Measurements from ENCODE around the gene MMADHC.
"Not testable (repeated sequence)": the region's sequence is repeated elsewhere in the genome, so short reads cannot be mapped to it uniquely, and the experiment has no call there.

The MMADHC gene

DNA sequence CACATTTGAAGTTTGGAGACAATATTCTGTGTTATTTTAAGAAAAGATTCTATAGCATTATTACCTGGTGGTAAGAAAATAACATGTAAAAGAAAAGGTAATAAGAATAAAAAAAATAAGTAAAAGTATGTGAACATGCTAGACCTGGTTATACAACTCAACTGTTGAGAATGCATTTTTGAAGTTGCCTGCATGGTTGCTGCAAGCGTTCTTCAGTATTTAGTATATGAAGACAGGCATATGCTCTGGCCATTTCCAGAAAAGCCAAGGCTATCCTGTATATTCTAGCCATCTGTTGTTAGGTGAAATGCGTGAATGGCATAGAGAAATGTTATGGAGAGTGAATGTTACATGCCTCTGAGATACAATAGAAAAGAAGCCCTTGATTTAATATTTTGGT lies 6.8 kb upstream of the MMADHC start:
- no peak for DNase-seq

DNA sequence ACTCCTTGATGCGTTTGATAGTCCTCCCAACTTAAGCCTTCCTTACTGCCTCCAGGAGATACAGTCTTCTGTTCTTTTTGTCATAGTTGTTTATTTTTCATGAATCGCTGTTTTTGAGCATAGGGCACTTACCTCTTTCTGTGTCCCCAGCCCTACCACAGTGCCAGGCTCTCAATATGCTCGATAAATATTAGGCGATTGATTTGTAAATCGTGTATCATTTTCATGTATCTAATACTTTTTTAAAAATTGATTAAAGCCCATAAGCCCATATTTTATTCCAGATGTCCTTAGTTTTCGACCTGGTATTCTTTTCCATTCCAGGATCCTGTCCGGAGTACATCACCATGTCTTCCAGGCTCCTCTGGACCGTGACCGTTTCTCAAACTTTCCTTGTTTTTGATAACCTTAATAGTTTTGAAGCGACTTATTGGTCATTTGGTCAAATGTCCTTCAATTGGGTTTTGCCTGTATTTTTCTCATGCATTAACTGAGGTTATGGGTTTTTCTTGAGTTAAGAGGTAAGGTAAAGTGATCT lies 444 bp upstream of the MMADHC start:
- no peak for DNase-seq

DNA sequence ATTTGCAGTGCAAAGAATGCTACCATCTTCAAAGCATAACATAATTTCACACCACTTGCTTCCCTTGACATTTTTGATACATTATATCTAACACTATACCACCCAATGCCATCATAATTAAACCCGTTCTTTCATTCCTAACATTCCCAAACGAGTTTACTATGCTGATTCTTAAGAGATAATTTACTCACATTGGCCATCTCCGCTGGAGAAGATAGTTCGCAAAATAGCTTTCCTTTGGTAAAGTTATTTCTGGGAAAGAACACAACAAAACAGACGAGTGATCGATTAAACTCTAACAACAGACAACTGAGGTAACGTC lies 716 bp downstream of the MMADHC start:
- no peak for DNase-seq

DNA sequence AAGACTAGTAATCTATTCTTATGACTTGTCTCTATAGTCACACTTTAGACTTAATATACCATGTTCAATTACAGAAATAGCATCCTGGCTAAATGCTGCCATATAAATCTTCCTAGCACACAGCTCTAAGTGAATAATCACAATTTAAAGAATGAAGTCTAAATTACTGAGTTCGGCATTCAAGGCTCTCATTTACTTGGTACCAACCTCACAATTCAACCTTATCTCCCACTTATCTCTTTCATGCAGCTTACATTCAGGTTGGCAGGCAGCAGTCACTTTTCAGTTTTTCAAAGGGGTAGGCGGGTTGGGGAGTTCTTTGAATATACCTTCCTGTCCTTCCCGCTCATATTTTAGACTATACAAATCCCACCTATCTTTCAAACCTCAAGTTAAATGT lies 1.5 kb downstream of the MMADHC start:
- no peak for DNase-seq

DNA sequence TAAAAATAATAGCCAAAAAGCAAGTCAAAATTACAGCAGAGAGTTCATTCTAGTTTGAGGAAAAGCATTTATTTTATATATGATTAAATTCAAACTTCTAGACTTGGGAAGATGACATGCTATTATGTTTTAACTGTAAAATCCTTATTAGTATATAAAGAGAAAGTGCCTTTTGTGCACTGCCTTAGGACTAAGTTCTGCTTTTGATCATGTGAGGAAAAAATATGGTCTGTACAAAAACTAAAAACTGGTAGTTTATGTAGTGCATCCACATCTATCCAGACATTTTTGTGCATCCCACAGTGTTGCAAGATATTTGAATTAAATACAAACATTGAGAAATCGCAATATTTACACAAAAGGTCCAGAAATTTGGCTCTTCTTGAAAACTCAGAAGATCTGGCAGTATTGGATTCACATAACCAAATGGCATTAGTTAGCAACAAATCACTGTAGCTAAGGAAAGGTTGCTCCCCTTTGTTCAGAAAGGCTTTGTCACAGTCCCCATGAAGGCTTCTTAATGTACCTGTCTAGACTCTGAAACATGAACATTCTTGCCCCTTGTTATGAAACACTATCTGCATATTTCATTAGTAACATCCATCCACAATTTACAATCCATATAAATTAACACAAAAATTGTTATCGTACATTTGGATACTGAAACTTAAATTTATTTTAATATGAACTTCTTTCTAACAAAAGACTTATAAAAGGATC lies 2.2 kb downstream of the MMADHC start:
- no peak for DNase-seq

DNA sequence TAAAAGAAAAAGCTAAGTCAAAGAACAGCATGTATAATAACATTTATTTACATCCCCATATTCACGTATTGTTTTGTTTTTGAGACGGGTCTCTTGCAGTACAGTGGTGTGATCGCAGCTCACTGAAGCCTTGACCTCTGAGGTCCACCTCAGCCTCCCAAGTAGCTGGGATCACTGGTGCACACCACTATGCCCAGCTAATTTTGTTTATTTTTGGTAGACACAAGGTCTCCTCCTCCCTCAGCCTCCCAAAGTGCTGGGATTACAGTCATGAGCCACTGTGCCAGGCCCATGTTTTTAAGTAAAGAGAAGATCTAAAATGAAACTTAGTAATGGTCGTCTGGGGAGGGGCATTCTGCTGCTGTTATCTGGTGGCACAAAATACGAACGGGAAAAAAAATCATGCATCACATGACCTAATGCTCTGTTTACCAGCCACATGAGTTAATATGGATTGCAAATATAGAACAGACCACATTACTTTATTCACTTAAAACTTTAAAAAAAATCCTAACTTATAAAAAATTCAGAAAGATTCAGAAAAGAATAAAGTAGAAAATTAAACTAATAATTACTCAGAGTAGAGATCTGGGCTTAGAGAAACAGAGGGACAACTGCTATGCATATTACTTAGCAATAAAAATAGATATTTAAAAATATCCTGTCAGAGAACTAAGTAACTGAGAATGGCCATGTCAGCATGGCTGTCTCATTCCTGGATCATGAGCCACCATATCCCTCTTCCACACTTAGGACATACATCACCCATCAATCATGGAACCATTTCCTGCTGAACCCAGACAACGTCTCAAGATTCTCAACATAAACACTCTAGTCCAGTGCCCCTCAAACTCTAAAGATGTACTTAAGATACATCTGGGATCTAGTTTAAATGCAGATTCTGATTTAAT lies 7.3 kb downstream of the MMADHC start:
- DNase-seq: no peak

DNA sequence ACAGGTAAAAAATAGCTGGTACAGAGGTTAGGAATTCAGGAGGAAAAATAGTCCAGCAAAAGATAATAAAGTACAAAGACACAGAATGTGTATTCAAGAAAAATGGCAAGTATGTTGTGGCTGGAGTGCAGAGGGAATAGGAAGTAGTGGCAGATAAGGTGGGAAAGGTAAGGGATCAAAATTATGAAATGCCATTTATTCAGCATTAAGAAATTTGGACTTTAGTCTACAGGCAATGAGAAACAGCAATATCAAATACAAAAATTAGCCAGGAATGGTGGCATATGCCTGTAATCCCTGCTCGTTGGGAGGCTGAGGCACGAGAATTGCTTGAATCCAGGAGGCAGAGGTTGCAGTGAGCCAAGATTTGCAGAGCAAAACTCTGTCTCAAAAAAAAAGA lies 10.3 kb downstream of the MMADHC start:
- no peak for DNase-seq

DNA sequence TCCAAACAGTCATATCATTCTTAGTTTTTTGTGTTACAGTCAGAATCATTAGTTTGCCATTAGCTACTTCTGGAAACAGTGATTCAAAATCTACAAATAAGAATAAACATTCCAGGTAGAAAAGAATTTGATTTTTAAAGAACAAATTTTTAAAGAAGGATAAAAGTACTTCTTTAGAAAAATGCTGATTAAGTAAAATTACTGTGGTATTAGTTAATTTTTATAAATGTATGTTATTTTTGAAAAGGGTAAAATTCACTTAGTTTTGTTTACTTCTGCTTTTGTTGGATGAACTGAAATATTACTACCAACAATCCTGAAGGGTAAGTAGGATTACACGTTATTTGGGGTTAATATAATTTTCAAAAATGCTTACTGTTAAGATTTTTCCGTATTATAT lies 11.8 kb downstream of the MMADHC start:
- DNase-seq: no peak

DNA sequence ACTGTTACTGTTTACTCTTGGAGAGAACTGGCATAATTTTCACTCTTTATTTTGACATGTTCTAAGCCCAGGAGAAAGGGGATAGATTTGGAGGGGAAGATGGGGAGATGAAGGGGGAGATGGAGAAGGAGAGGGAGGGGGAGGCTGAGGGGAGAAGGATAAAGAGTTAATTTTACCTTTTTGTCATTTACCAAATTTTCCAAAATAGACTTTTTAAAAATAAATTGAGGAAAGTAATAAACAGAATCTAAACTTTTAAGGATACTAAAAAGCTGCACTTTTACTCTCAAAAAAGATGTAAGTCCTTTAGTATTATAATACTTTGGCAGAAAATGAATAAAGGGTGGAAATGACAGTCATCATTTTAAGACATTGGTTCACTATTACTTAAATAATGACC lies 12.3 kb downstream of the MMADHC start:
- no peak for DNase-seq

DNA sequence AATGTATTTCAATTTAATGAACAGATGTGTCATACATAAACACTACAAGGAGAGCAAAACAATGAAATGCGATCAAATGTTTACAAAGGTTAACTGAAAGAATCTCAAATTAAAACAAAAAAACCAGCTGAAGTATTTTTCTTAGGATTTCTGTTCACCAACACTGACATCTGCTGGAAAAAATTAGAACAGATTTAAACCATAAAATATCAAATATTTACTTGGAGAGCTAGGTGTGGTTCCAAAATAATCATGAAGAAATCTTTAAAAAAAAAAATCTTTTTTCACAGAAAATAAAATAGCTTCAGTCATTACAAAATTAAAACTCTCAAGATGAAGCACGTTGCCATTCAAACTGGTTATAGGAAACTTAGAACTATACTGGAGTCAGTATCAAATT lies 13.8 kb downstream of the MMADHC start:
- DNase-seq: no peak

DNA sequence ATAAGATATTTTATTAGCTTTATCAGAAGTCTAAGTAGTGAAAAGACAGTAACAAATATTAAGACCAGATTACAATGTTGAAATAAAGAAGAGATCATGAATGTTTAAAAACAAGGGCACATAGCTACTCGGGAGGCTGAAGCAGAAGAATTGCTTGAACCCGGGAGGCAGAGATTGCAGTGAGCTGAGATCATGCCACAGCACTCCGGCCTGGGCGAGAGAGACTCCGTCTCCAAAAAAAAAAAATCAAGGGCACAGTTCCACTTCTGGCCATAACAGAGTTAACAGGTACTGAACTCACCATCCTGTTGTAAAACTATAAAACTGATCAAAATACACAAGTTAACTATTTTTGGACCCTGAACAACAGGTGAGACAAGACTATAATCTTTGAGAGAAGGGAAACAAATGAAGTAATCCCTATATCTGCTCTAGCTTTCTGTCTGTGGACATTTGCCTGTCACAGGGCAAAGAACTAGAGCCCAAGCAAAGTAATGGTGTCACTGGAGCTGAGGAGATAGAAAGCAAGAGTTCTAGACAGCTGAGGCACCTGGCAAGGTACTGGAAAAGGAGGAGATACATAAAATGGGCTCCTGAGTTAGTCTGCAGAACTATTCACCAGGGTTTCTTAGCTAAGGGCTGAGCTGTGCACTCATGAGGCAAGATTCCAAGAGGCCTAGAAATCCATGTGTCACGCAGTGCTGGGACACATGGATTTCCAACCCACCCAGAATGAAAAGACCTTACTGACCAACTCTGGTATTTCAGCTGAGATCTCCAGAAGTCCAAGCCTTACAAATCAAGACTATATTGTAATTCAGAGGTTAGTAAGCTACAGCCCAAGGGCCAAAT lies 15.2 kb downstream of the MMADHC start:
- DNase-seq: no peak

DNA sequence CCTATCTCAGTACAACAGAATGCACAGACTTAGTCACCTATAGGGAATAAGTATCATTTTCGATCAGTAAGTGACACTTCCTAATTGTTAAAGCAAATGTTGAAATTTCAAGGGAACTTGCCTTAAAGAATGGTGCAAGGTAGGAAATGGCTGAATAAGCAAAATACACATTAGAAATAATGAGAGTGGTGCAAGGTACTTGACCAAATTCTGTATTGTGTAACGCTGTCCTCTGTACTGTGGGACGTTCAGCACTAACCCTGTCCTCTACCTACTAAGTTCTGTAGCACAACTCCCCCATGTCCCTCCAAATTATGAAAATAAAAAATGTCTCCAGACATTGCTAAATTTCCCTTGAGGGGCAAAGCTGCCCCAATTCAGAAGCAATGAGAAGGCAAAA lies 19.4 kb downstream of the MMADHC start:
- DNase-seq: no peak

DNA sequence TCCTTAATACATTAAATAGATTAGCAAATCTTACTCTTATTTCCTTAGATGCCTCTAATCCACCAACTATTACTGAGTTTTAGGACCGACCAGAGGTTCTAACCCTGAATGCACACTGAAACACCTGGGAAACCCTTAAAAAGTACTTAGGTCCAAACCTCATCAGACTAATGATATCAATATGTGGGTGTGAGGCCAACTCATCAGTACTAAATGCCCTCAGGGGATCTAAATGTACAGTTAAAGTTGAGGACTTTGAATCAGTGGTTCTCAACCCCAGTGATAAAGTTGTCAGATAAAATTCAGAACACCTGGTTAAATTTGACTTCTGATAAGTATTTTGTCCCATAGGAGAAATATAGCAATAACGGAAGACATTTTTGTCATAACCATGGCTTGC lies 20.9 kb downstream of the MMADHC start:
- no peak for DNase-seq

DNA sequence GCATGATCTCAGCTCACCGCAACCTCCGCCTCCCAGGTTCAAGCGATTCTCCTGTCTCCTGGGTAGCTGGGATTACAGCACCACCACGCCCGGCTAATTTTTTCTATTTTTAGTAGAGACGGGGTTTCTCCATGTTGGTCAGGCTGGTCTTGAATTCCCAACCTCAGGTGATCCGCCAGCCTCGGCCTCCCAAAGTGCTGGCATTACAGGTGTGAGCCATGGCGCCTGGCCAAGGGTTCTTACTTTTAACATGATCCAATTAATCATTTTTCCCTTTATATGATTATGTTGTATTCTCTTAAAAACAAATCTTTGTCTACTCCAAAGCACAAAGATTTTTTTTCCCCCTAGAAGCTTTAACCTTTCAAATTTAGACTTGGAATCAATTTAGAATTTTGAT lies 21.9 kb downstream of the MMADHC start:
- not testable (repeated sequence) for DNase-seq

DNA sequence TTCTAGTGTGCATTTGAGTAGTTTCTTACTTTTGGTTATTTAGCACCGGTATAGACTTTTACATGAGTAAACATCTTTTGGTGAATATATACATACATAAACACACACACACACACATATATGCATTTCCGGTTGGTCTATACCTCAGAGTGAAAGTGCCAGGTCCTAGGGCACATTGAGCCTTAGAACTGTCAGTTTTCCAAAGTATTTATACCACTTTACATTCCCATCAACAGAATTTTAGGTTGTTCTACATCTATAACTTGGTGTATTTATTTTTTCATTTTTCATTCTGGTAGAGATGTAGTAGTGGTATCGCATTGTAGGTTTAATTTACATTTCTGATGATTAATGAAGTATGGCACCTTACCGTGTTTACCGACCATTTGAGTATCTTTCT lies 22.6 kb downstream of the MMADHC start:
- DNase-seq: no peak

DNA sequence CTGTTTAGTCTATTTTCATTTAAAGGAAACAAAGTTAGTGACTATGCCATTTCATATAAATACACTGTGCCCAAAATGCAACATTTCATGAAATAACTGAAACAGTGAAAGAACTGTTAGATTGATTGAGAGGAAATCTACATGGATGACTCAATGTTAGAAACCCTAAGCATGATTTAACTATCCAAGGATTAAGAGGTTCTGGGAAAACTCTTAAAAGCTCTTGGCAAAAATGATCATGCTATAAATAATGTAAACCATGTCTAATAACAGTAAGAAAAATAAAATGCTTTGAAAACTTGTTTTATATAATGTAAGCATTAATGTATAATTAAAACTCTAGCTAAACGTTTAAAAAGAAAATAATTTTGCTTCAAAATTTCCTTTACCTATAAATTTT lies 23.5 kb downstream of the MMADHC start:
- no peak for DNase-seq

DNA sequence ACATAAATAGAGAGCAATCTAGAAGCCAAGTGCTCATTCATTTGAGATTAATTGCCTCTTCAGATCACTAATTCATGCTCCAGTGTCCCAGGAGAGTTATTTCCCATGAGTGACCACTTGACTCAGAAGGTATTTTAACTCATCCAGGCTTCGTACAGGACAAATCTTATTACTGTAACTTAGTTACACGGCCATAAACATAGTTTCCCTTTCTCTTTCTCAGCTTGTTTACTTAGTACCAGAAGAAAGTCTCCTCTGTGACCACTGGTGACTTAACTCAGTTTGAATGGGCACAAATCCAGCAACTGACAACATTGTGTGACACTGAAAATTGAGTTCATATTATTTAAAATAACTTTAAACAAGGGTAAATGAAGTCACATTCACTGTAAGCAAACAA lies 25.3 kb downstream of the MMADHC start:
- peak; percentile 11 for DNase-seq

DNA sequence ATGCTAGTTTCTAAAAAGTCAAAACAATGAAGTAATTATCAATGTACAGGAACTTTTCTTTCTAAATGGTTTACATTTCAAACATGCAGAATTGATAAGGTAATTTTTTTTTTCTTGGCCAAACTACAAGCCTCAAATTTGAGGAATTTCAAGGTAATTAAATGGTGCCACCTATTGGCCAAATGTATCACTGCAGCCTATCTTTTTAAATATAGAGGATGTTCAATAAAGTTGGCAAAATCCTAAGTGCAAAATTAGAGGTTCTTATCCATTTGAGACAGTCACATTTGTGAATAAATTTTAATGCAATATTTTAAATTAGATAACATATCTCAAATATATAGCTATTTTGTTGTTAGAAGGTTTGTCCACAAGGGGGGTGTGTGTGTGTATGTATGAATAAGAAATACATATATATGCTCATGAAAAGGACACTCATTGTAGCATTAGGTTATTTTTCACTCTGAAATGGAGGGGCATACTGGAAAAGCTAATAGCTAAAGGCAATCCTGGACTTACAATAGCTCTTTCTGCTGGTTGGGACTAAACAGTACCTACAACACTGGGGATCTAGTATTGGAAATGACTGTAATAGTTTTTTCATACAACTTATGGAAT lies 26.2 kb downstream of the MMADHC start:
- no peak for DNase-seq

DNA sequence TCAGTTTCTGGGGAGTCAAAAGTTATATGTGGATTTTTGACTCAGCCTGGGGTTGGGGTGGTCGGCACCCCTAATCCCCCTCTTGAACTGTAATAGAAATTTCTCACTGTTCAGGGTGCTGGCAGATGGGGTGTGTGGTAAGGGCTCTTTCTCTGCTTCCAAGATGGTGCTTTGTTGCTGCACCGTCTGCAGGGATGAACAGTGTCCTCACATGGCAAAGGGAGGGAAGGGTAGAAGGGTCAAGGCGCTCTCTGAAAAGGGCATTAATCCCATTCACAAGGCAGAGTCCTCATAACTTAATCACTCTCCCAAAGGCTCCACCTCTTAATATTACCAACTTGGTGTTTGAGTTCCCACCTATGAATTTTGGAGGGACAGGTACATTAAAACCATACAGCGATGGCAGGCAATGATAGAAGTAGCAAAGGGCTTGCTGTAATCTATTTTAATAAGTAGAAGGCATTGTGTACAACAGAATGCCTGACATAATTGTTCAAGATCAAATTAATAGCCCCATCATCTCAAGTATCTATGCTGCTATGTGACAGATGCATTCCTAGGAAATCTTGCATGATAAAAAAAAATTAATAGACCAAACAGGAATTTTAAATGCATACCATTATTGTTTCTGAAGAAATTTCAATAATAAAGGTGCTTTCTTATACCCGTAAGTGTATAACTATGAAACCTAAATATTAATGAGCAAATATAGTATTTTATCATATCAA lies 28.1 kb downstream of the MMADHC start:
- no peak for DNase-seq

DNA sequence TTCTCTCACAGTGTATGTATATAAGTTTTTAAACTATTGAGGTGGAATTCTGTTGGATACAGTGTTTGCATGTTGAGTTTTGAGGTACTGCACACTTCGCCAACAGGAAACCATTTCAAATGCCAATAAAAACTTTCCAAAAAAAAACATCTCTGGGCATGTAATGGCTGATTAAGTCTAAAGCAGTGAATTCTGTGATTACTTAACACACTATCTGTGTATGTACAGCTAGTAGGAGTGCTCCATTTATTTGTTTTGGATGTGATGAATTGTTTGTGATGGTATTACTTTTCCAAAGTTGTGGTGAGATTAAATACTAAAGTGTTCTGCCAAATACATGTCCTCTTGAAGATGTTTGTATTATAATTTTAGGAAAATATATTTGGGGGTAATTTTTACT lies 31.1 kb downstream of the MMADHC start:
- no peak for DNase-seq

DNA sequence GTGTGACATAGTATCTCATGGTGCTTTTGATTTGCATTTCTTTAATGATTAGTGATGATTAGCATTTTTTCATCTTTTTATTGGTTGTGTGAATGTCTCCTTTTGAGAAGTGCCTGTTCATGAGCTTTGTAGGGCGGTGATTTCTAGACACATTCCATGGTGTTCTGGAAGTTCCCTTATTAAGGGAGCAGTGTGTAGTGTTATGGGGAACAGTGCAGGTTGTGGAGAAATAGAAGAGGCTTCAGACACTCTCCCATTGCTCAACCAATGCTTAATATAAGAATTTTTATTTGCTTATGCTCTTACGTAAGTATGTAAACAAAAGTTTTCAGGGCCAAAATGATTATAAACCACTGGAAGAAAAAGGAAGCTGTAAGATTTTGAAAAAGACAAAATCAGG lies 34.7 kb downstream of the MMADHC start:
- DNase-seq: no peak

DNA sequence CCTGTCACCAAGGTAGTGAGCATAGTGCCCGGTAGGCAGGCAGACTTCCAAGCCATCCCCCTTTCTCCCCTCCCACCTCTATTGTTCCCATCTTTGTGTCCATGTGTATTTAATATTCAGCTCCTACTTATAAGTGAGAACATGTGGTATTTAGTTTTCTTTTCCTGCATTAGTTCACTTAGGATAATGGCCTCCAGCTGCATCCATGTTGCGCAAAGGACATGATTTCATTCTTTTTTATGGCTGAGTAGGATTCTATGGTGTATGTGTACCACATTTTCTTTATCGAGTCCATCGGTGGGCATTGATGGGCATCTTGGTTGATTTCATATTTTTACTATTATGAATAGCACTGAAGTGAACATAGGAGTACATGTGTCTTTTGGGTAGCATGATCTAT lies 35.3 kb downstream of the MMADHC start:
- DNase-seq: no peak
